Measurements from ENCODE around the gene CTAG2. TPM values are rescaled to one million over a fixed set of nuclear protein-coding genes. Genes with fewer than 3 reads are reported as not detected.

The CTAG2 gene
- total and polyA plus RNA-seq, 2 donors (not counting 1 experiment from before 2014, with no cell fraction given), result not detected

GRCh38 chrX:154660541-154660940, 7.2 kb upstream of the CTAG2 start:
- ATAC-seq (ENCODE audit: low read depth) (no peak), DNase-seq (no peak)
- CTCF ChIA-PET, result no interaction called here
- intact Hi-C loops (cut with micrococcal nuclease), result no loop called here
- POLR2A ChIA-PET, result no interaction called here
- H3K79me2 ChIP-seq (ENCODE audit: control insufficient read depth, insufficient read depth, low read length), result no peaks in the 10 kb centered on the region
- no peaks in the 10 kb centered on the region for H3K27me3 ChIP-seq (replicated peaks in 1 of 4; ENCODE audit: control extremely low read depth in 1 of 4, control insufficient read depth in 3 of 4, insufficient read depth in 4 of 4, low read length in 3 of 4)
- Mint-ChIP-seq H3K27me3 (no peaks in the 10 kb centered on the region), H3K4me3 (no peak overlapping the region), H3K4me1 (peaks cover 13% of the 10 kb centered on the region), H3K27ac (no peak overlapping the region), H3K9me3 (ENCODE audit: insufficient read depth) (peaks cover 3% of the 10 kb centered on the region)
- no peaks in the 10 kb centered on the region for H3K36me3 ChIP-seq (replicated peaks in 1 of 2; ENCODE audit: control extremely low read depth in 1 of 2, control insufficient read depth in 1 of 2, extremely low read depth in 1 of 2, insufficient read depth in 2 of 2, low read length in 1 of 2)
- H3K27ac ChIP-seq (ENCODE audit: low read length in 2 of 2), result no peak overlapping the region
- no peak overlapping the region for H2AFZ ChIP-seq (ENCODE audit: insufficient read depth, low read depth, low read length, poor library complexity, severe bottlenecking)
- no peak overlapping the region for H3K9ac ChIP-seq (ENCODE audit: low read length)
- H3K4me1 ChIP-seq (ENCODE audit: control insufficient read depth in 2 of 2, insufficient read depth in 2 of 2, low read length in 2 of 2), result peaks cover 7 to 20% of the 10 kb centered on the region in 2 donors
- H3K9me3 ChIP-seq (ENCODE audit: control extremely low read depth in 1 of 3, control insufficient read depth in 2 of 3, insufficient read depth in 1 of 3, low read length in 2 of 3), result no peaks in the 10 kb centered on the region
- no peak overlapping the region for H3K4me2 ChIP-seq (replicated peaks; ENCODE audit: low read depth, low read length, poor library complexity, severe bottlenecking)
- H3K4me3 ChIP-seq (ENCODE audit: control extremely low read depth in 1 of 5, extremely low read depth in 1 of 5, insufficient read depth in 1 of 5, low read depth in 2 of 5, low read length in 4 of 5), result no peak overlapping the region
- no CpG with 5 or more reads among the region's 6 CpGs for WGBS (ENCODE audit: insufficient coverage)
- no peak for TF ChIP-seq CTCF (IDR thresholded peaks at IDR 0.05)
- TF ChIP-seq EZH2 (IDR thresholded peaks at IDR 0.05; ENCODE audit: borderline replicate concordance, insufficient read depth, low read depth, low read length, poor library complexity, severe bottlenecking), result no peak
- no peaks in the 10 kb centered on the region for H4K20me1 ChIP-seq (ENCODE audit: control insufficient read depth, insufficient read depth, low read length, poor library complexity, severe bottlenecking)

DNA sequence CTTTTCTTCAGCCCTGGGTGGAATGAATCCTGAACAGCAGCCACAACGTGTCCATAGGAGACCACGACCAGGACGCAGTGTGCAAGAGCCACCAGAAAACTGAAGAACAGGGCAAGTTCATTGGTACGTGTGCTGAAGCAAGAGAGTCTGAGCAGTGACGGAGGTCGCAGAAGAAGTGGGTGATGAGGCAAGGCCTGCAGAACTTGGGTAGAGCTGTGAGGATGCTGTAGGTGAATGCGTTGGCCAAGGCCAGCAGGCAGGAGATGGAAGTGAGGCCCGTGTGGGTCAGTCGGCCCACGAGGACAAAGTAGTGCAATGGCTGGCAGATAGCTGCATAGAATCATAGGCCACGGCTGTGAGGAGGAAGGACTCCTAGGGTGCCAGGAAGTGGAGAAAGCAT, 5.6 kb upstream of the CTAG2 start:
- POLR2A ChIA-PET, result no interaction called here
- WGBS (ENCODE audit: insufficient coverage), result 97% methylated on average over 10 of the region's 11 CpGs

More for the DNA sequence above, 5.6 kb upstream of the CTAG2 start:
- ATAC-seq (ENCODE audit: low read depth) (no peak), DNase-seq (no peak)
- no peaks in the 10 kb centered on the region for H4K20me1 ChIP-seq (ENCODE audit: control insufficient read depth, insufficient read depth, low read length, poor library complexity, severe bottlenecking)
- no peaks in the 10 kb centered on the region for H3K79me2 ChIP-seq (ENCODE audit: control insufficient read depth, insufficient read depth, low read length)
- CTCF ChIA-PET, result no interaction called here
- no peak overlapping the region for H3K4me3 ChIP-seq (ENCODE audit: control extremely low read depth in 1 of 5, extremely low read depth in 1 of 5, insufficient read depth in 1 of 5, low read depth in 2 of 5, low read length in 4 of 5)
- H3K27ac Mint-ChIP-seq, result no peak overlapping the region
- H3K9me3 ChIP-seq (ENCODE audit: control extremely low read depth in 1 of 3, control insufficient read depth in 2 of 3, insufficient read depth in 1 of 3, low read length in 2 of 3), result no peaks in the 10 kb centered on the region
- H3K27me3 Mint-ChIP-seq, result no peaks in the 10 kb centered on the region
- peaks cover 3% of the 10 kb centered on the region for H3K9me3 Mint-ChIP-seq (ENCODE audit: insufficient read depth)
- H3K4me1 ChIP-seq (ENCODE audit: control insufficient read depth in 2 of 2, insufficient read depth in 2 of 2, low read length in 2 of 2), result peaks cover 7 to 20% of the 10 kb centered on the region in 2 donors
- H3K27ac ChIP-seq (ENCODE audit: low read length in 2 of 2), result no peak overlapping the region
- no peak overlapping the region for H3K4me3 Mint-ChIP-seq
- H3K4me1 Mint-ChIP-seq, result peaks cover 13% of the 10 kb centered on the region
- H2AFZ ChIP-seq (ENCODE audit: insufficient read depth, low read depth, low read length, poor library complexity, severe bottlenecking), result no peak overlapping the region
- intact Hi-C loops (cut with micrococcal nuclease), result no loop called here
- TF ChIP-seq CTCF (IDR thresholded peaks at IDR 0.05) (no peak), EZH2 (IDR thresholded peaks at IDR 0.05; ENCODE audit: borderline replicate concordance, insufficient read depth, low read depth, low read length, poor library complexity, severe bottlenecking) (no peak)
- no peaks in the 10 kb centered on the region for H3K27me3 ChIP-seq (replicated peaks in 1 of 4; ENCODE audit: control extremely low read depth in 1 of 4, control insufficient read depth in 3 of 4, insufficient read depth in 4 of 4, low read length in 3 of 4)
- H3K9ac ChIP-seq (ENCODE audit: low read length), result no peak overlapping the region
- H3K36me3 ChIP-seq (replicated peaks in 1 of 2; ENCODE audit: control extremely low read depth in 1 of 2, control insufficient read depth in 1 of 2, extremely low read depth in 1 of 2, insufficient read depth in 2 of 2, low read length in 1 of 2), result no peaks in the 10 kb centered on the region
- H3K4me2 ChIP-seq (replicated peaks; ENCODE audit: low read depth, low read length, poor library complexity, severe bottlenecking), result no peak overlapping the region

Data from B cell (primary cell).